Jurkat, Clone E6-1 (cell line): ENCODE data around the gene ZNF428.
"Not testable (repeated sequence)": the region's sequence is repeated elsewhere in the genome, so short reads cannot be mapped to it uniquely, and the experiment has no call there.

Source experiments
- DNase-seq: peaks from one replicate; pipeline ENCODE4 v3.0.0-alpha.2; 2011; ENCODE audit warnings: low read depth, low spot score
- H3K4me3 ChIP-seq: 2 replicates; pipeline ENCODE4 v1.5.1; 2011; ENCODE audit warnings: mild to moderate bottlenecking, low read length, control low read depth, moderate library complexity

ZNF428 gene

DNA sequence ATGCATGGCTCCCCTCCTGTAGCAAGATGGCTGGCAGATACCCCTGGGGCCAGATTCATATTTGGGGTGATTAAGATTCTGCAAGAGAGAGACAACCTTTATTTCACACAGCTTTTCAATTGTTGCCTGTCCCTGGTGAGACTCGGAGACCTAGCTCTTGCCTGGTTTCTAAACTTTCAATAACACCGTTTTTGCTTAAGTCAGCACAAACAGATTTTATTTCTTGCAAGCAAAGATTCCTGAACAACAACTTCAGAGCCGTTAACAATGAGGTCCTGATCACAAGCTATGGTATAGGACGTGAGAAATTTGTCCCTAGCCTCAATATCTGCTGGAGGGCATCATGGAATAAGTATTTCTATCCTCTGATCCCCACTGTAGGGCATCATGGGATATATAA is 23.1 kb upstream of the ZNF428 start:
- DNase-seq: no peak
- no peak overlapping the region for H3K4me3 ChIP-seq

DNA sequence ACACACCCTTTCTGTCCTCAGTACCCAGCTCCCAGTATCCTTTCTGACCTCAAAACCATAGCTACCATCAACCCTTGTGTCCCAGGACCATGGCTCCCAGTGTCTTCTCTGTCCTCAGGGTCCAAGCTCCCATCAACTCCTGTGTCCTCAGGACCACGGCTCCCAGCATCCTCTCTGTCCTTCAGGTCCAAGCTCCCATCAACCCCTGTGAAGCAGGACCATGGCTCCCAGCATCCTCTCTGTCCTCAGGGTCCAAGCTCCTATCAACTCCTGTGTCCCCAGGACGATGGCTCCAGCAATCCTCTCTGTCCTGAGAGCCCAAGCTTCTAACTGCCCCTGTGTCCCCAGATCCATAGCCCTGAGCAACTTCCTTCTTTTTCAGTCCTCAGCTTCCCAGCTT is 21.9 kb upstream of the ZNF428 start:
- no peak for DNase-seq
- H3K4me3 ChIP-seq: no peak overlapping the region

DNA sequence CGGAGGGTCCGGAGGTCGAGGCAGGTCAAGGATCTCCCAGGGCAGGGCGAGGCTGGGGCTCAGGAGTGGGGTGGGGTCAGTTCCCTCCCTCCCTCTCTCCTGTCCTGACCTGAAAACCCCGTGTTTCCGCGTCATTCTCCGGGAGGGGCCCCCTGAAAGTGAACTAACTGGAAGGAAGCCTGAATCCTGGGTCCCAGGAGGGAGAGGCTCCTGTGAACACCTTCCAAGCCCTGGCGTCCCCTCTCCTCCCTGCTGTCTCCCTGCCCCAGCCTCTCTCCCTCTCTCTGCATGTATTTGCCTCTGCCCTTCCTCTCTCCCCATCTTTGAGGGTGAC is 21.0 kb upstream of the ZNF428 start:
- peak overlapping the region; percentile 53 for H3K4me3 ChIP-seq
- DNase-seq: no peak

DNA sequence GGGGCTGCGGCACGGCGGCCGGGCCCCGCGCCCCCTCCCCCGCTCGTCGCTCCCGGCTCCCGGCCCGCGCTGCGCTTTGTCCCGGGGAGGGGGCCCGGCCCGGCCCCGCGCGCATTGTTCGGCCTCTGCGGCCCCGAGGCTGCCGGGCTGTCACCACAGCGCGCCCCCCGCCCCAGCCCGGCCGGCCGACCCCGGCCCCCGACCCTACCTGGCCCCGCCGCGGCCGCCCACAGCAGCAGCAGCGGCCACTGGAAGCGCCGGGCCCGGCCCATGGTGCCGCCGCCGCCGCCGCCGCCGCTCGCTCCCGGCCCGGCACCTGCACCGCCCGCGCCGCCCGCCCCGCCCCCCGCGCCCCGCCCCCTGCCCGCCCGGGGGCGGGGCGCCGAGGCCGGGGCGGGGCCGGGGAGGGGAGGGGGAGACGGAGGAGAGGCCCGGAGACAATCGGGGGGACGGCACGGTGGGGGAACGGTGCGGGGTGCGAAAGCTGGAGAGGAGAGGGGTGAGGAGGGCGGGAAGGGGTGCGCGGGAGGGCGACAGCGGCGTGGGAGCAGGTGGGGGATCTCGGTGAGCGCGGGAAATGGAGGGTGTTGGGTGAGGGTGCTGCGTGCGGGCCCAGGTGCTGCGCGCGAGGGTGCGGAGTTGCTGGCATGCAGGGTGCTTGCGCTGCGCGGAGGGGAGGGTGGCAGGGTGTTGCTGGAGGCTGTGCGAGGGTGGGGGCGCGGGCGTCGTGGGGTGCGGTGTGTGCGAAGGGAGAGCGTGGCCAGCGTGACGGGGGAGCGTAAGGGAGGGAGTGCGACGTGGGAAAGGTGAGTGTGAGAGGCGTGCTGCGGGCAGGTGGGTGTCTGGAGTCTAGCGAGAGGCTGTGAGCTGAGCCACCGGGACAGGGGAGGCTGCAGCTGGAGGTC is 20.3 kb upstream of the ZNF428 start, which contains the start of gene CADM4:
CADM4 (minus strand) TSS at position 332 of the 905 bp plus-strand sequence; CDS start at position 272, 60 bp downstream.
- peak within 1 kb of the TSS; percentile 53 for H3K4me3 ChIP-seq
- DNase-seq: no peak

DNA sequence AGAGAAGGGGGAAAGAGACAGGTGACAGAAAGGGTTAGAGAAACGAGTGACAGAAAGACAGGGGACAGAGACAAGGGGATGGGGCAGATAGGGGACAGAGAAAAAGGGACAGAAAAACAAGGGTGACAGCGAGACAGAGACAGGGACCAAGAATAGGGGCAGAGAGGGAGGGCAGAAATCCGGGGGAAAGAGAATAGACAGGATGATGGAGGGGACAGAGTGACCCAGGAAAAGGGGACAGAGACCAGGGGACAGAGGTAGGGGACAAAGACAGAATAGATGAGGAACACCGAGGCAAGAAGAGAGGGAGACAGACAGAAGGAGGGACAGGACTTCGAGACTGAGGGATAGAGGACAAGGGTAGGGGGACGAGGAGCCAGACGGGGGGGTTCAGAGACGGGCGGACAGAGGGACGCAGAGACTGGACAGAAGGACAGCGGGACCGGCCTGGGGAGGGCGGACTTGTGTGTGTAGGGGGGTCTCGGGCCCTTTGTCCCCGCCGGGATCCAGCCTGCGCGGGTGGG is 19.6 kb upstream of the ZNF428 start:
- DNase-seq: no peak
- peak overlapping the region; percentile 44 for H3K4me3 ChIP-seq

DNA sequence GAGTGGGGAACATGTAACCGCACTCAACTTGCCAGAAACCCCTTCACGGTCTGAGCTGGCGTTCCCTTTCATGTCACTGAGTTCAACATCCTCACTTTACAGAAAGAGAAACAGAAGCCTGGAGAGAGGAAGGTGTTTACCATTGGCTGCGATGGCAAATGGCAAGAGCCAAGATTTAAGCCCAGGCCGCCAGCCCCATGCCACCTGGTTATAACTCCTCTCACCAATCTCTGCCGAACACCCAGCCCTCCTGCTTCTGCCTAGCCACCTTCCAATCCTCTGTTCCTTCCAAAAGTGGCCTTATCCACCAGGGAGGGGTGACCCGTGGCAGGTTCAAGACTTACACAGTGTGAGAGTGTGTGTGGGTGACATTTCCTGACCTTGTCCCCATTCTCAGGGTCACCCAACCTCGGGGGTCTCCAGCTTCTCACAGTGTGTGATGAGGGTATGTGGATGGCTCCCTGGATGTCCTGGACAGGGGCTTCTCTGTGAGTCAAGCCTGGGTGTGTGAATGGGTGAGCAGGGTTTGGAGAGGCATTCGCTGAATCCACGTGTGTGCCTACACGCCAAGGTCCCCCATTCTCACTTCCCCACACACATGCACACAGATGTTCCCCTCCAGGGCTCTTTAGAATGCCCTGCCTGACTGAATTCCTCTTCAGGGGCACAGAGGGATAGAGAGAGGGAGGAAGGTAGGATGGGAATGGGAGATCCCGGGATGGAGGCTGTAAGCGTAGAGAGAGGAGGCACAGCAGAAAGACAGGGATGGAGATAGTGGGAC is 19.0 kb upstream of the ZNF428 start:
- no peak for DNase-seq
- H3K4me3 ChIP-seq: no peak overlapping the region

DNA sequence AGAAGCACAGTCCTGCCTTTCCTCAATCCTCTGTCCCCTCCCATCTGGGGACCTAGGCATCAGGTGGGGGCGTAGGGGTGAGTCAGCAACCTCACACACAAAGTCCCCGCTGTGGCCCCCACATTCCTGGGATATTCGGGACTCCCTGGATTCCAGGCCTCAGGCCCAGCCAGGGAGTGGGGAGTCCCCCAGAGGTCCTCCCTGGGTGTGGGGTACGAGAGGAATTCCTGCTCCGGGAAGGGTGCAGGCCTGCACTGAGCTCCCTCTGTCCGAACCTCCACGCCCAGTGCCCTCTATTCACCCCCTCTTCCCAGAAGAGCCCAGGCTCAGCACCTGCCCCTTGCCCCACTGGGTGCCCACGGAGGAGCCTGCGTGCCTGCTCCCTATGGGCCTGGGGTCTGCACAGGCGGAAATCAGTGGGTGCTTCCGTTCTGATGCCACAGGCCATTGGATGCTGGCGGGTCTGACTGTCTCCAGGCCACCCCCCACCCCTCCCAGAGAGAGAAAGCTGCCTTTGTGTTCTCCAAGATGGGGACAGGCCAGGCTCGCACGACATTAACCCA is 16.8 kb upstream of the ZNF428 start:
- DNase-seq: no peak
- no peak overlapping the region for H3K4me3 ChIP-seq

DNA sequence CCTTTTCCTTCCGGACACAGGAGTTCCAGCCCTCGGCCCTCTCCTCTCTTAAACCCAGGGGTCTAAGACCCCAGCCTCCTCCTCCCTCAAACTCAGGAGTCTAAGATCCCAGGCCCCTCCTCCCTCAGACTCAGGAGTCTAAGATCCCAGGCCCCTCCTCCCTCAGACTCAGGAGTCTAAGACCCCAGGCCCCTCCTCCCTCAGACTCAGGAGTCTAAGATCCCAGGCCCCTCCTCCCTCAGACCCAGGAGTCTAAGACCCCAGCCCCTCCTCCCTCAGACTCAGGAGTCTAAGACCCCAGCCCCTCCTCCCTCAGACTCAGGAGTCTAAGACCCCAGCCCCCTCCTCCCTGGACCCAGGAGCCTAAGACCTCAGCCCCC is 16.1 kb upstream of the ZNF428 start:
- H3K4me3 ChIP-seq, DNase-seq: not testable (repeated sequence)

DNA sequence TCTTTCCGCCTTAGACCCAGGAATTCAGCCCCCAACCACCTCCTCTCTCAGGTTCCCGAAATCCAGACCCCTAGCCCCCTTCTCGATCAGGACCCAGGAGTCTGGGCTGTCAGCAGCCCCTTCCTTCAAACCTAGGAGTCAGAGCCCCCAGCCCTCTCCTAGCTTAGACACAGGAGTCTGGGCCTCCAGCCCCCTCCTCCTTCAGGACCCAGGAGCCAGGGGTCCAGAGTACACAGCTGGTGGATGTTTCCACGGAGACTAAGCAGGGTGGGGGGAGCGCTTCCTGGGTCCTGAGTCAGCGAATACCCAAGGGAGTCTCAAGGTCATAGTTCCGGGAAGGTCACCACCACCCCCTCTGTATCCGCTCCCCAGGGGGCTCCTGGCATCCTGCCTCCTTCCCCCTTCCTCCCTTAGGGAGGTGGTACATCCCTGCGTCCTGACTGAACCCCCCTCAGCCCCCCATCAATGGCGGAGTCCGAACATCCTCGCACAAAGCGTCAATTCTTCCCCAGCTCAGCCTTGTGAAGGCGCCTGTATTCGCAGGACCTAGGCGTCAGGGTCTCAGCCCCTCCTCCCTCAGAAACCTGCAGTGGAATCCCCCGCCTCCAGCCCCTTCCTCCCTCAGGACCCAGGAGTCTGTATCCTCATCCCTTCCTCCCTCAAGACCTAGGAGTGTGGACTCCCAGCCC is 15.6 kb upstream of the ZNF428 start:
- H3K4me3 ChIP-seq: no peak overlapping the region
- DNase-seq: no peak

DNA sequence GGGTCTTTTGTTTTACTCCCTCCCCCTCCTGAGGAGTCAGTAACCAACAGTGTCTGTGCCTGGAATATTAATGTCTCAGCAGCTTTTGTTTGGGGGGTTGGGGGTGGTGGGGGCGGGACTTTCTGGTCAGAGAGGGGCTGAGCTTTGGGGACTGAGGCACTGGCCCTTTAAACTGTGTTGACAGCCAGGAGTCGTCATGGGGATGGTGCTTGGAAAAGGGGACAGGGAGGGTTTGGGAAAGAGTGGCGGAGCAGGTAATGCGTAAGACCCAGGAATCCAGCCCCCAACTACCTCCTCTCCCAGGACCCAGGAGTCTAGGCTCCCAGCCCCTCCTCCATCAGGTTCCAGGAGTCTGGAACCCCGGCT is 15.1 kb upstream of the ZNF428 start:
- H3K4me3 ChIP-seq: no peak overlapping the region
- no peak for DNase-seq

DNA sequence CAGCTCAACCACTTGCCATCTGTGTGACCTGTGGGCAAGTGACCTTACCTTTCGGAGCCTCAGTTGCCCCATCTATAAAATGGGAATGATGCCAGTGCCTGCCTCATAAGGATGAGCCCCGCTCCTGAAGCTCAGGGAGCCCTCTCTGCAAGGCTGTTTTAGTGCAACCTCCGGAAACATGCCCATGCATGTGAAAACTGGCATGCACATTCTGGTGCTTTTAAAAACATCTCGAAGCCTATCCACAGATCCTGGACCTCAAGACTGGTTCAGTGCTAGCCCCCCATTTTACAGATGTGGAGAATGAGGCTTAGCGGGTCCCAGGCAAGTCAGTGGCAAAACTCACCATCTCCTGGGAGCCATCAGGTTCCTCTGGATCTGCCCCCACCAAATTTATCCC is 14.6 kb upstream of the ZNF428 start:
- DNase-seq: no peak
- H3K4me3 ChIP-seq: no peak overlapping the region

DNA sequence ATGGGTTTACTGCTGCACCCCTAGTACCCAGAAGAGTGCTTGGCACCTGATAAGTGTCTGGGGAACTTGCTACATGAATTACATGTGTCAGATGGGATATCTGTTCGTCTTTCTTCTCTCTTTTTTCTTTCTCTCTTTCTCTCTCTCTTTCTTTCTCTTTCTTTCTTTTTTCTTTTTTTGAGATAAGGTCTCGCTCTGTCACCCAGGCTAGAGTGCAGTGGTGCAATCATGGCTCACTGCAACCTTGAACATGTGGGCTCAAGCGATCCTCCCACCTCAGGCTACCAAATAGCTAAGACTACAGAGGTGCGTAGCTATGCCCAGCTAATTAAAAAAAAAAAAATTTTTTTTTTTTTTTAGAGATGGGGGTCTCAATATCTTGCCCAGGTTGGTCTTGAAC is 14.1 kb upstream of the ZNF428 start:
- H3K4me3 ChIP-seq: no peak overlapping the region
- DNase-seq: no peak

DNA sequence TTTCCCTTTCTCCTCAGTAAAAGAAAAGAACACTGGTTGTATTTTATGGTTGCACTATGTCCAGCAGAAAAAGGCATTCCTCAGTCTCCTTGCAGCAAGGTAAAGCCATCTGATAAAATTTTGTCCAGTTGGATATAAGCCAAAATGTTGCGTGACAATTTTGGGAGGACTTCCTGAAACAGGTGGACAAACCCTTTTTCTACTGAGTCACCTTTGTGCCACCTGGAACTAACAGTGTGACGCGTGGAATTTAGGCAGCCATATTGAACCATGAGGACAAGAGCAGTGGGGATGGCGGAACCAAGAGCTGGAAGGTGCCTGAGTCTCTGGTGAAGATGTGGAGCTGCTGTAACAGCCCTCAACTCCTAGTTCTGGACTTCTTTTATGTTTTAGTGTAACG is 12.1 kb upstream of the ZNF428 start:
- no peak overlapping the region for H3K4me3 ChIP-seq
- no peak for DNase-seq

DNA sequence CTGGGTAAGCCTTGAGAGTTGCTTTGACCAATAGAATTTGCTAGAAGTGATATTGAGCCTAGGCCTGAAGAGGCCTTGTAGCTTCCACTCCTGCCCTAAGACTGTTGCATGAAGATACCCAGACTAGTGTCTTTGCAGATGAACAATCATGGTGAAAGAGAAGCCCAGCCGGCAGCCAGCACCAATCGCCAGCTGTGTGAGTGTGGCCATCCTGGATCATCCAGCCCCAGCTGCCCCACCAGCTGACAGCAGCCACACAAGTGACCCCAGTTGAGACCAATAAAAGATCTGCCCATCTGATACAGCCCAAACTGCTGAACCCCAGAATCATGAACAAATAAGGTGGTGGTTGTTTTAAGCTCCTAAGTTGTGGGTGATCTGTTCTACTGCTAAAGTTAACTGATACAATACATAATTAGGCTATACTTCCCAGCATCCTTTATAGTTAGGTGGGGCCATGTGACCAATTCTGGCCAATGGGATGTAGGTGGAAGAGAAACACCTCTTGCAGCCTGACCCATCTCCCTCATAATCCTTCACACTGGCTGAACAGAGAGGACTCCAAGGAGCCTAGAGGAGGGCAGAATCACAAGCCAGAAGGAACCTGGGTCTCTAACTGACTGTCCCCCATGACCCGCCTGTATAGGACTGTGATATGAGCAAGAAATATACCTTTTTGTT is 9.4 kb upstream of the ZNF428 start:
- no peak overlapping the region for H3K4me3 ChIP-seq
- DNase-seq: no peak

DNA sequence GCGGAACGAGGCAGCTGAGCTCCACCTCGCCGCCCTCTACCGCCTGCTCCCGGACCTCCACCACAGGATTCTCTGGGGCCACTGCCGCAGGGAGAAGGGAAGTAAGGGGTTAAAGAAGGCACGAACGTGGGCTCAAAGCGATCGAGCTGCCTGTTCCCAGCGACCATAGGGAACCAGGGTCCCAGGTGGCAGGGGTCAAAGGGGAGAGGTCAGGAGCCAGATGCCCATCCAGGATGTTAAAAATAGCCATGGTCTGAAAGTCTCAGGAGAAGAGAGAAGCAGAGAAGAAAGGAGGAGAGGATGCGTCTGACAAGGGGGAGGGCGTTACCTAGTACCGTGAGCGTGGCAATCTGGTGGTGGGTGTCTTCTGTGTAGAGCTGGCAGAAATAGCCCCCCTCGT is 7.4 kb upstream of the ZNF428 start:
- DNase-seq: no peak

DNA sequence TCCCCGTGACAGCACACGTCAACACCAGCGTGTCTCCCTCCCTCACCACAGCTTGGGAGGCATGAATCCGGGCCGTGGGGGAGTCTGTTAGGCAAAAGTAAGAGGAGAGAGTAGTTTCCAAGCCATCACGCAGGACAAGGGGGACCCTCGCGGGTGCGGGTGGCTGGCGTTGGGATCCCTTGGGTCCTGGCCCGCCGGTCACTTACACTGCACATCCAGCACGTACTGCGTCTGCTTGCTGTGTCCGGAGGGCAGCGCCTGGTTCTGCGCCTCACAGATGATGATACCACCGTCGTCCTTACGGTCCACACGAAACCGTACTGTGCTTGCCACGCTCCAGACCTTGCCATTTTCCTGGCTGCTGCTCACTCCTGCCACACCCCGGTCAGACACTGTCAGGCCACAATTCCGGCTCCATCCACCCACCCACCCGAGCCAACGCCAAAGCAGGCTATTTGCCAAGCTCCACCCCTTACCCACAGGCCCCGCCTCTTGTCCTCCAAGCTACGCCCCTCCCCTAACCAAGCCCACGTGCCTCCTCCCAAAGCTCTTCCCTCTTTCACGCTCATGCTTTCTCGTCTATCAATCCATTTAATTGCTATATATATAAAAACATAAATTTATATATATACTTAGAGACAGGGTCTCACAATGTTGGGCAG is 6.6 kb upstream of the ZNF428 start:
- no peak for DNase-seq
- no peak overlapping the region for H3K4me3 ChIP-seq

More for the DNA sequence above, 7.4 kb upstream of the ZNF428 start:
- no peak overlapping the region for H3K4me3 ChIP-seq

DNA sequence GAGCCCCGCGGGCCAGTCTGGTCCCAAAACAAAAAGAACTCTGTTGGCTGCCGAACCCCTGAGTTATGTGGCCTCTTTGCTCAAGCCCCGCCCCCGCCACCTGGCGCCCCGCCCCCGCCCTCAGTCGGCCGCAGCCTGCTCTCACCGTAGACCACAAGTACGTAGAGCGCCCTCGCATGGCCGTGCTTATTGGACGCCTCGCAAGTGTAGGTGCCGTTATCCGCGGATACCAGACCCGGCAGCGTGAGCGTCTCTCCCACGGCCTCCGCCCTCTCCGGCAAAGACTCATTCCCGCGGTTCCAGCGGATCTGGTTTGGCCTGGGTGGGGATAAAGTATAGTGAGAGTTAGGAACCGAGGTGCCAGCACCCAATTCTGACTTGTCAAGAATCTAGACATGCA is 5.5 kb upstream of the ZNF428 start:
- peak overlapping the region; percentile 2; the same call in 1 of the 2 replicates for H3K4me3 ChIP-seq
- DNase-seq: peak; percentile 85

DNA sequence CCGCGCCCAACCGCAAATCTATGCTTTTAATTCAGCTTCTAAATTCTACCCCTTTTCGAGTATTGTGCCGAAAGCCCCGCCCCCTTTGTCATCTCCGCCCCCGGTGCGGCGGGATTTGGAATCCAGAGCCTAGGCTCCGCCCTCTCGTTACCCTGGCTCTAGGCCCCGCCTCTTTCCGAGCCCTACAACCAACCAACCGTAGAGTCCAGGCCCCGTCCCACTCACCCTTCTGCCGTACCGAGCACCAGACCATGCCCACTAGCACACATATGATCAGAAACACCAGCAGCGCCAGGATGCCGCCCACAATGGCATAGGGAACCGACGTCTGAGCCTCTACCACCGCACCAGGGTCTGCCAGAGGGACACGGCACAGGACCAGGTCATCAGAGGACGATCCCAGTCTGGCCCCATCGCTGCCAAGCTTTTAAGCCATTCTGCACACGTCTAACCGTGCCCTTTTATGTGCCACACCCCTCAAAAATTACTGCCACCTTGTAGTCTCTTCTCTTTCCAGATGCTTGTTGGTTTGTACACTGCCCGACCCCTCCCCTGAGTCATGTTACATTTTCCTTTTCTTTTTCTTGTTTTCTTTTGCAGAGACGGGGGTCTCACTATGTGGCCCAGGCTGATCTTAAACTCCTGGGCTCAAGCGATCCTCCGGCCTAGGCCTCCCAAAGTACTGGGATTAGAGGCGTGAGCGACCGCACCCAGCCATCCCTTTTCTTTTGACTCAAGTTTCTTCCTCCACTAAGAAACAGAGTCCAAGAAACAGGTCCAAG is 4.7 kb upstream of the ZNF428 start:
- no peak overlapping the region for H3K4me3 ChIP-seq
- DNase-seq: no peak
